Progenitor cell of endocrine pancreas (in vitro differentiated cells): Measurements from ENCODE around the gene AP3B1. TPM values are rescaled to one million over a fixed set of nuclear protein-coding genes. Genes with fewer than 3 reads are reported as not detected.
A peak's percentile ranks its signal among the peaks of the same experiment; 100 is the strongest.
"Not testable (repeated sequence)": the region's sequence is repeated elsewhere in the genome, so short reads cannot be mapped to it uniquely, and the experiment has no call there.

Source experiments
- DNase-seq: peaks from one replicate; pipeline ENCODE4 v3.0.0; 2021; ENCODE audit warnings: low spot score; ENCODE audit not compliant: unreplicated experiment
- H3K27ac Mint-ChIP-seq: 2 replicates; pipeline ENCODE4 v1.8.0; 2021; ENCODE audit warnings: mild to moderate bottlenecking, moderate library complexity, mixed read lengths
- H3K27me3 Mint-ChIP-seq: 2 replicates; pipeline ENCODE4 v1.8.0; 2021; ENCODE audit warnings: mixed read lengths
- H3K36me3 Mint-ChIP-seq: 2 replicates; pipeline ENCODE4 v1.8.0; 2022; ENCODE audit warnings: mixed read lengths; ENCODE audit not compliant: insufficient read depth
- H3K4me1 Mint-ChIP-seq: 2 replicates; pipeline ENCODE4 v1.8.0; 2021; ENCODE audit warnings: low read depth, mixed read lengths
- H3K4me3 Mint-ChIP-seq: 2 replicates; pipeline ENCODE4 v1.8.0; 2021; ENCODE audit warnings: low read depth, mild to moderate bottlenecking, moderate library complexity, mixed read lengths
- H3K9me3 Mint-ChIP-seq: 2 replicates; pipeline ENCODE4 v1.8.0; 2021; ENCODE audit warnings: low read depth, mixed read lengths
- total RNA-seq: library from RNA; stranded (reverse); gene quantifications from 2 replicates; pipeline ENCODE4 v1.2.1, GENCODE V29; 2021
- TF ChIP-seq, protein P1 (sequence below): fragments of 200-600 bp; sonication (generic); IDR thresholded peaks from one replicate; pipeline ENCODE4 v1.5.0; 2021; ENCODE audit warnings: antibody characterized with exemption, mild to moderate bottlenecking; ENCODE audit not compliant: unreplicated experiment

Gene AP3B1
- total RNA-seq, 1 donor from 2014 or later: 50.9 TPM

DNA sequence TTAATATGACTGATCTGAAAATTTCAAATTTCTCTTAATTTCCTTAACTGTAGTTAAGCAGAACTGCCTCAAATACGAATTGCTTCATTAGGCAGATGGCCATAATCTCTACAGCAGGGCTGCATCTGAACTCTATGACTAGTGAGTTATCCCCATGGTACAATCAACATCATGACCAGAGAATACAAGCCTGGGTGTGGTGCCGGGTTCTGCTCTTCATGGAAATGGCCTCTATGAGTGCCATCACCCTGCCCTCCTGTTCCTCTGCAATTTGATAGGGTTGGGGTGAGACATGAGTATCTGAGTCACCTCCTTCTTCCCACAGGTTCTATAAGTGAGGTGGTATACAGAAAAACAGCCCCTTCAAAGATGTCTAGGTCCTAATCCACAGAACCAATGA is 235.9 kb downstream of the AP3B1 start:
- Mint-ChIP-seq H3K4me3 (no peak overlapping the region), H3K27me3 (no peaks in the 10 kb centered on the region), H3K4me1 (peaks cover 14% of the 10 kb centered on the region), H3K27ac (peak overlapping the region; percentile 39), H3K9me3 (no peaks in the 10 kb centered on the region), H3K36me3 (no peaks in the 10 kb centered on the region)
- DNase-seq: no peak
- TF ChIP-seq, protein P1, sequence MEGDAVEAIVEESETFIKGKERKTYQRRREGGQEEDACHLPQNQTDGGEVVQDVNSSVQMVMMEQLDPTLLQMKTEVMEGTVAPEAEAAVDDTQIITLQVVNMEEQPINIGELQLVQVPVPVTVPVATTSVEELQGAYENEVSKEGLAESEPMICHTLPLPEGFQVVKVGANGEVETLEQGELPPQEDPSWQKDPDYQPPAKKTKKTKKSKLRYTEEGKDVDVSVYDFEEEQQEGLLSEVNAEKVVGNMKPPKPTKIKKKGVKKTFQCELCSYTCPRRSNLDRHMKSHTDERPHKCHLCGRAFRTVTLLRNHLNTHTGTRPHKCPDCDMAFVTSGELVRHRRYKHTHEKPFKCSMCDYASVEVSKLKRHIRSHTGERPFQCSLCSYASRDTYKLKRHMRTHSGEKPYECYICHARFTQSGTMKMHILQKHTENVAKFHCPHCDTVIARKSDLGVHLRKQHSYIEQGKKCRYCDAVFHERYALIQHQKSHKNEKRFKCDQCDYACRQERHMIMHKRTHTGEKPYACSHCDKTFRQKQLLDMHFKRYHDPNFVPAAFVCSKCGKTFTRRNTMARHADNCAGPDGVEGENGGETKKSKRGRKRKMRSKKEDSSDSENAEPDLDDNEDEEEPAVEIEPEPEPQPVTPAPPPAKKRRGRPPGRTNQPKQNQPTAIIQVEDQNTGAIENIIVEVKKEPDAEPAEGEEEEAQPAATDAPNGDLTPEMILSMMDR: no peak

DNA sequence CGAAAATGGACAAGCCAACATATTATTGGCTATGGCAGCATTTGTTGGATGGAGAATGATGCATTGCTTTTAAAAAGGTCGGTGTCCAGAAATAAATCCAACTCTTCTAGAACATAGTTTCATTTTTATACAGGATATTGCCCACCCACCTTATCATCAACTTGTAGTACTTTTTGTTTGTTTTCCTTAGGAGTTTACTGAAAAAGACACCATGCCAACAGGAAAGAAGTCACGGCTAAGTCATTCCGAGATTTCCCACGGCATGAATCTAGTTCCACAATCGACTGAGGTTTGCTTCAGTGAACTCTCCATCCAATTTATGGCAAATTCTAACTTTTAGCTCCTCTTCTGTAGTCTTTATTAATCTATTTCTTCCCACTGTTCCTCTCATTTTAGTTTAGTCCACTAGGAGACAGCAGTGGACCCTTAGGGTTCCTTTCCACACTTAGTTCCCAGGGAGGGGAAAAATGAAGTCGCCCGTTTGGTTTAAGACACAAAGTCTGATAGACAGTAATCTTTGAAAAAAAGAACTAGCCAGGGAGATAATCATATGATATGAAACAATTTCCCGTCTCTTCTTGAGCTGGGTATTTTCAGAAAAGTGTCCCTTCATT is 237.5 kb downstream of the AP3B1 start:
- DNase-seq: no peak

DNA sequence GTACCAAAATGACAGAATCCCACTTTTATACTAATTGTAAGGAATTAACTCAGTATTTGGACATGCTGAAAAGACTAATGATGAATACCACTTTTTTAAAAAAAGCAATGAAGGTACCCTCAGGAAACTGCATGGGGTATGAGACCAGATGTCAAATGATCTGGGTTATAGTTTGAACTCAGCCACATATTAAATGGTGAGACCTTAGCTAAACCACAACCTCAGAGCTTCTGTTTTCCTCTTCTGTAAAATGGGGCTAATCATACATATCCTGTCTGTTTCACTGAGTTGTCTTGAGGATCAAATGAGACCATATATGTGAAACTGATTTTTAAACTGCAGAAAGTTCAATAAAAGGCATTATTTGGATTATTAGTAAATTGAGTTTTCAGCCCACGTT is 238.4 kb downstream of the AP3B1 start:
- no peaks in the 10 kb centered on the region for H3K9me3 Mint-ChIP-seq
- peaks cover 2% of the 10 kb centered on the region for H3K4me1 Mint-ChIP-seq
- DNase-seq: no peak
- no peak overlapping the region for H3K27ac Mint-ChIP-seq
- H3K4me3 Mint-ChIP-seq: no peak overlapping the region
- H3K27me3 Mint-ChIP-seq: no peaks in the 10 kb centered on the region
- TF ChIP-seq, protein P1: no peak
- H3K36me3 Mint-ChIP-seq: no peaks in the 10 kb centered on the region

More for the DNA sequence above, 237.5 kb downstream of the AP3B1 start:
- H3K4me3 Mint-ChIP-seq: no peak overlapping the region
- no peaks in the 10 kb centered on the region for H3K27me3 Mint-ChIP-seq
- H3K9me3 Mint-ChIP-seq: no peaks in the 10 kb centered on the region
- H3K4me1 Mint-ChIP-seq: peaks cover 7% of the 10 kb centered on the region
- H3K27ac Mint-ChIP-seq: no peak overlapping the region
- TF ChIP-seq, protein P1: peak; percentile 34
- no peaks in the 10 kb centered on the region for H3K36me3 Mint-ChIP-seq

DNA sequence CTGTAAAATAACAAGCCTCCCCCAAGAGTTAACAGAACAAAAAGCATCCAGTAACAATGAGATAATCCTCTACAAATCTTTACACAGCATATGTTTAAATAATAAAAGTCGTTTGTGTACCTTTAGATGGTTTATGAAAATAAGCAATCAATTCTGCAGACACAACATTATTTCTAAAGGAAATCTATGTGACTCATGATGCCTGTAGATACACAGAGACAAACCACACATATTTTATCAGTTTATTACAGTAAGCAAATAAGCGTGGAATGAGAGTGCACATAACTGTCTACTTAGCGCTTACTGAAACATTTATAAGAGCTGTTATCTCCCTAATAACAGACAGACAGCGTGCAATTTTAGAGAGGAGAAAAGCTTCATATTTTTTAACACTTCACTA is 243.6 kb downstream of the AP3B1 start:
- H3K4me1 Mint-ChIP-seq: no peaks in the 10 kb centered on the region
- no peak overlapping the region for H3K4me3 Mint-ChIP-seq
- H3K36me3 Mint-ChIP-seq: peaks cover 5% of the 10 kb centered on the region
- H3K27me3 Mint-ChIP-seq: no peaks in the 10 kb centered on the region
- no peak overlapping the region for H3K27ac Mint-ChIP-seq
- DNase-seq: no peak
- TF ChIP-seq, protein P1: no peak
- no peaks in the 10 kb centered on the region for H3K9me3 Mint-ChIP-seq

DNA sequence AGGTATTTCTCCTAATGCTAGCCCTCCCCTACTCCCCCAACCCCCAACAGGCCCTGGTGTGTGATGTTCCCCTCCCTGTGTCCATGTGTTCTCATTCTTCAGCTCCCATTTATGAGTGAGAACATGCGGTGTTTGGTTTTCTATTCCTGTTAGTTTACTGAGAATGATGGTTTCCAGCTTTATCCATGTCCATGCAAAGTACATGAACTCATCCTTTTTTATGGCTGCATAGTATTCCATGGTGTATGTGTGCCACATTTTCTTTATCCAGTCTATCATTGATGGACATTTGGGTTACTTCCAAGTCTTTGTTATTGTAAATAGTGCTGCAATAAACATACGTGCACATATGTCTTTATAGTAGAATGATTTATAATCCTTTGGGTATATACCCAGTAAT is 247.7 kb downstream of the AP3B1 start:
- peaks cover 11% of the 10 kb centered on the region for H3K36me3 Mint-ChIP-seq
- H3K27me3 Mint-ChIP-seq, DNase-seq, H3K4me3 Mint-ChIP-seq, H3K9me3 Mint-ChIP-seq, H3K4me1 Mint-ChIP-seq: not testable (repeated sequence)
- H3K27ac Mint-ChIP-seq: peak overlapping the region; percentile 74

DNA sequence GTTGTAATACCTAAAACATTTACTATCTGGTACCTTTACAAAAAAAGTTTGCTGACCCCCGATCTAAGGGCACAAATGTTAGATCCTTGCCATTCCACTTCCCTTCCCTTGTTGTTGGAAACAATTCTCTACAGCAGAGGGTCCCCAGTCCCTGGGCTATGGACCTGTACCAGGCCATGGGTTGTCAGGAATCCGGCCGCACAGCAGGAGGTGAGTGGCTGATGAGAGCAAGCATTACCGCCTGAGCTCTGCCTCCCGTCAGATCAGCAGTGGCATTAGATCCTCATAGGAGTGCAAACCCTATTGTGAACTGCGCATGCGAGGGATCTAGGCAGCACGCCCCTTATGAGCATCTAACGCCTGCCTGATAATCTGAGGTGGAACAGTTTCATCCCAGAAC is 248.5 kb downstream of the AP3B1 start:
- no peak for DNase-seq
- H3K27ac Mint-ChIP-seq: no peak overlapping the region
- peaks cover 11% of the 10 kb centered on the region for H3K36me3 Mint-ChIP-seq
- H3K9me3 Mint-ChIP-seq: peaks cover 7% of the 10 kb centered on the region
- H3K4me1 Mint-ChIP-seq: no peaks in the 10 kb centered on the region
- H3K27me3 Mint-ChIP-seq: no peaks in the 10 kb centered on the region
- no peak overlapping the region for H3K4me3 Mint-ChIP-seq
- TF ChIP-seq, protein P1: no peak
